Erythroblast (primary cell): Measurements from ENCODE around the gene PRKCD.

ENCODE experiments used
- GATA1 ChIP-seq: IDR thresholded peaks from 2 replicates; pipeline ENCODE4 v1.6.1; 2011; ENCODE audit warnings: low read depth, mild to moderate bottlenecking, control low read depth, low read length, moderate library complexity
- POLR2A ChIP-seq: IDR thresholded peaks from 2 replicates; pipeline ENCODE4 v1.6.1; 2011; ENCODE audit warnings: mild to moderate bottlenecking, low read length

DNA sequence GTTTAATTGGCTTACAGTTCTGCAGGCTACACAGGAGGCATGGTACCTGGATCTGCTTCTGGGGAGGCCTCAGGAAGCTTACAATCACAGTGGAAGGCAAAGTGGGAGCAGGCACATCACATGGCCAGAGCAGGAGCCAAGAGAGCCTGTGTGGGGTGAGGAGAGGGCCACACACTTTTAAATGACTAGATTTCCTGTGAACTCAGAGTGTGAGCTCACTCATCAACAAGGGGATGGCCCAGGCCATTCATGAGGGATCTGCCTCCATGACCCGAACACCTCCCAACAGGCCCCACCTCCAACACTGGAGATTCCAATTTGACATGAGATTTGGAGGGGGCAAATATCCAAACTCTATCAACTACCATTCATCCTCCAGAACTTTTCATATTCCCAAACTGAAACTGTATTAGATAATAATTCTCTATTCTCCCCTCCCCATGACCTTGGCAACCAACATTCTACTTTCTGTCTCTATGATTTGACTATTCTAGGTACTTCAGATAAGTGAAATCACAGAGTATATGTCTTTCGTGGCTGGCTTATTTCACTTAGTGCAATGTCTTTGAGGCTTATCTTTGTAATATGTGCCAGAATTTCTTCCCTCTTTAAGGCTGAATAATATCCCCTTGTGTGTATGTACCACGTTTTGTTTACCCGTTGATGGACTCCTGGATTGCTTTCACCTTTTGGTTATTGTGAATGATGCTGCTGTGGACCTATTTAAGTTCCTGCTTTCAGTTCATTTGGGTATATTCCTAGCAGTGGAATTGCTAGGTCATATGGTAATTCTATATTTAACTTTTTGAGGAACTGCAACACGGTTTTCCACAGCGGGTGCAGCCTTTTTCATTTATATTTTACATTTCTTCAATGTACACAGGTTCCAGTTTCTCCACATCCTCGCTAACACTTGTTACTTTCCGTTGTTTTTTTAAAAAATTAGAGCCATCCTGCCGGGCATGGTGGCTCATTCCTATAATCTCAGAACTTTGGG, 51.0 kb downstream of the PRKCD start:
- no peak for TF ChIP-seq POLR2A
- TF ChIP-seq GATA1, result no peak
